ENCODE measurements around the gene U2AF2.

GRCh38 chr19:55685776-55686175, 30.9 kb downstream of the U2AF2 start:
- TF ChIP-seq CTCF (IDR thresholded peaks at IDR 0.05) (no peak), POLR2A (IDR thresholded peaks at IDR 0.05) (no peak)
